WTC11 (cell line): ENCODE results near the gene OAT.

ENCODE experiments used
- CTCF ChIP-seq: fragments of 200-600 bp; IDR thresholded peaks from 2 replicates; pipeline ENCODE4 v1.8.0; 2022; ENCODE audit warnings: antibody characterized with exemption
- HMGXB4 ChIP-seq: sonication (generic); formaldehyde crosslinking; IDR thresholded peaks from 2 replicates; pipeline ENCODE4 v1.8.1; 2023; ENCODE audit warnings: mild to moderate bottlenecking, moderate library complexity, missing genetic modification reagents
- MLX ChIP-seq: sonication (generic); formaldehyde crosslinking; IDR thresholded peaks from 2 replicates; pipeline ENCODE4 v1.8.1; 2023; ENCODE audit warnings: mild to moderate bottlenecking, missing genetic modification reagents, moderate library complexity
- ZNF219 ChIP-seq: sonication (generic); formaldehyde crosslinking; IDR thresholded peaks from 2 replicates; pipeline ENCODE4 v1.8.0; 2023; ENCODE audit warnings: missing genetic modification reagents, mild to moderate bottlenecking, borderline replicate concordance
- TF ChIP-seq, protein P1 (sequence below): sonication (generic); formaldehyde crosslinking; IDR thresholded peaks from 2 replicates; pipeline ENCODE4 v1.8.1; 2022; ENCODE audit warnings: missing genetic modification reagents, borderline replicate concordance
- TF ChIP-seq, protein P2 (sequence below): sonication (generic); formaldehyde crosslinking; IDR thresholded peaks from 2 replicates; pipeline ENCODE4 v1.8.0; 2022; ENCODE audit warnings: mild to moderate bottlenecking, missing genetic modification reagents

DNA sequence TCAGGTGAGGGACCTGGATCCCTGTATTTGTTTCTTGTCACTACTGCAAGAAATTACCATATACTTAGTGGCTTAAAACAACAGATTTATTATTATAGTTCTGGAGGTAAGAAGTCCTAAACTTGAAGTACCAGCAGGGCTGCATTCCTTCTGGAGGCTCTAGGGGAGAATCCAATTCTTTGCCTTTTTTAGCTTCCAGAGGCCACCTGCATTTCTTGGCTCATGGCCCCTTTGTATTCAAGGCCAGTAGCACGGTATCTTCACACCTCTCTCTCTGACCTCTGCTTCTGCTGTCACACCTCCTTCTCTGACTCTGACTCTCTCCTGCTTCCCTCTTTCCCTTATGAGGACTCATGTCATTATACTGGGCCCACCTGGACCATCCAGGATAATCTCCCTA lies 40.7 kb upstream of the OAT start:
- TF ChIP-seq CTCF (no peak), MLX (CRISPR knock-in tag) (no peak), ZNF219 (CRISPR knock-in tag) (no peak), HMGXB4 (CRISPR knock-in tag) (no peak)
- TF ChIP-seq, protein P1, sequence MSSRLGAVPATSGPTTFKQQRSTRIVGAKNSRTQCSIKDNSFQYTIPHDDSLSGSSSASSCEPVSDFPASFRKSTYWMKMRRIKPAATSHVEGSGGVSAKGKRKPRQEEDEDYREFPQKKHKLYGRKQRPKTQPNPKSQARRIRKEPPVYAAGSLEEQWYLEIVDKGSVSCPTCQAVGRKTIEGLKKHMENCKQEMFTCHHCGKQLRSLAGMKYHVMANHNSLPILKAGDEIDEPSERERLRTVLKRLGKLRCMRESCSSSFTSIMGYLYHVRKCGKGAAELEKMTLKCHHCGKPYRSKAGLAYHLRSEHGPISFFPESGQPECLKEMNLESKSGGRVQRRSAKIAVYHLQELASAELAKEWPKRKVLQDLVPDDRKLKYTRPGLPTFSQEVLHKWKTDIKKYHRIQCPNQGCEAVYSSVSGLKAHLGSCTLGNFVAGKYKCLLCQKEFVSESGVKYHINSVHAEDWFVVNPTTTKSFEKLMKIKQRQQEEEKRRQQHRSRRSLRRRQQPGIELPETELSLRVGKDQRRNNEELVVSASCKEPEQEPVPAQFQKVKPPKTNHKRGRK (CRISPR knock-in tag), result no peak
- TF ChIP-seq, protein P2, sequence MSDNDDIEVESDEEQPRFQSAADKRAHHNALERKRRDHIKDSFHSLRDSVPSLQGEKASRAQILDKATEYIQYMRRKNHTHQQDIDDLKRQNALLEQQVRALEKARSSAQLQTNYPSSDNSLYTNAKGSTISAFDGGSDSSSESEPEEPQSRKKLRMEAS (CRISPR knock-in tag), result no peak
